PC-9 (cell line): ENCODE data around the gene ACY1. TPM values are rescaled to one million over a fixed set of nuclear protein-coding genes. Genes with fewer than 3 reads are reported as not detected.

Source experiments
- BruUV-seq: library from RNA; stranded (reverse); fragments of 400-500 nt; replicated peaks from 2 replicates; lab custom pipeline; 2021; lab: Mats Ljungman, UMichigan
- CTCF ChIA-PET: fragments of 300-600 bp; sonication (Branson Sonifier 250); formaldehyde crosslinking; loops from one replicate; lab custom pipeline; 2022; ENCODE audit warnings: antibody characterized with exemption; lab: Charles Lee
- POLR2A ChIA-PET: fragments of 300-600 bp; sonication (Branson Sonifier 250); formaldehyde crosslinking; loops from one replicate; lab custom pipeline; 2022; ENCODE audit warnings: antibody characterized with exemption; ENCODE audit not compliant: unreplicated experiment; lab: Charles Lee
- DNase-seq, 2 experiments: peaks; one replicate each; pipeline versions ENCODE4 v3.0.0 to v3.0.0-alpha.2; 2015 to 2022; ENCODE audit warnings: mixed read lengths in 1 of 2
- H2AFZ ChIP-seq: fragments of 200-600 bp; sonication (generic); 2 replicates; pipeline ENCODE4 v1.8.1; 2017; ENCODE audit warnings: antibody characterized with exemption
- H3F3A ChIP-seq: fragments of 200-600 bp; sonication (generic); 2 replicates; pipeline ENCODE4 v1.8.1; 2017; ENCODE audit warnings: antibody characterized with exemption, mild to moderate bottlenecking, low read depth; ENCODE audit not compliant: insufficient read depth
- H3K27ac ChIP-seq: fragments of 200-600 bp; sonication (generic); 2 replicates; pipeline ENCODE4 v1.6.1; 2016; ENCODE audit warnings: mixed run types
- H3K27me3 ChIP-seq: fragments of 200-600 bp; sonication (generic); 2 replicates; pipeline ENCODE4 v1.6.1; 2016; ENCODE audit warnings: low read depth, mixed run types; ENCODE audit not compliant: insufficient read depth
- H3K36me3 ChIP-seq: fragments of 200-600 bp; sonication (generic); 2 replicates; pipeline ENCODE4 v1.6.1; 2016; ENCODE audit warnings: low read depth, mixed run types
- H3K4me1 ChIP-seq: fragments of 200-600 bp; sonication (generic); replicated peaks from 2 replicates; pipeline ENCODE4 v1.6.1; 2016; ENCODE audit warnings: mixed run types; ENCODE audit not compliant: insufficient read depth
- H3K4me2 ChIP-seq: fragments of 200-600 bp; sonication (generic); 2 replicates; pipeline ENCODE4 v1.6.1; 2017; ENCODE audit warnings: mixed run types
- H3K4me3 ChIP-seq: fragments of 200-600 bp; sonication (generic); 2 replicates; pipeline ENCODE4 v1.6.1; 2016; ENCODE audit warnings: mixed run types
- H3K79me2 ChIP-seq: fragments of 200-600 bp; sonication (generic); 2 replicates; pipeline ENCODE4 v1.6.1; 2017; ENCODE audit warnings: low read depth, mixed run types
- H3K9me2 ChIP-seq: fragments of 200-600 bp; sonication (generic); 2 replicates; pipeline ENCODE4 v1.8.1; 2017; ENCODE audit warnings: mild to moderate bottlenecking; ENCODE audit not compliant: insufficient read depth
- H3K9me3 ChIP-seq: fragments of 200-600 bp; sonication (generic); 2 replicates; pipeline ENCODE4 v1.8.1; 2016; ENCODE audit warnings: low read depth; ENCODE audit not compliant: insufficient read depth
- H4K20me1 ChIP-seq: fragments of 200-600 bp; sonication (generic); 2 replicates; pipeline ENCODE4 v1.8.1; 2017; ENCODE audit not compliant: insufficient read depth
- EZH2 ChIP-seq: fragments of 200-600 bp; sonication (generic); IDR thresholded peaks from 2 replicates; pipeline ENCODE4 v1.8.0; 2017; ENCODE audit warnings: antibody characterized with exemption, low read depth
- intact Hi-C: fragments of 100-400 bp; cut with micrococcal nuclease; formaldehyde crosslinking; loops from one replicate; pipeline ENCODE4 v1.10.0; 2022; ENCODE audit not compliant: unreplicated experiment
- total RNA-seq: library from RNA; stranded (reverse); gene quantifications from 2 replicates; pipeline ENCODE4 v1.2.3, GENCODE V29; 2021
- TF ChIP-seq, protein P1 (sequence below): fragments of 200-600 bp; sonication (generic); conservative IDR thresholded peaks from 2 replicates; pipeline ENCODE4 v1.6.1; 2017; ENCODE audit warnings: mixed run types, antibody characterized with exemption, mild to moderate bottlenecking, moderate library complexity

Gene ACY1
- total RNA-seq, 1 experiment from 2014 or later, result 52.2 TPM

DNA sequence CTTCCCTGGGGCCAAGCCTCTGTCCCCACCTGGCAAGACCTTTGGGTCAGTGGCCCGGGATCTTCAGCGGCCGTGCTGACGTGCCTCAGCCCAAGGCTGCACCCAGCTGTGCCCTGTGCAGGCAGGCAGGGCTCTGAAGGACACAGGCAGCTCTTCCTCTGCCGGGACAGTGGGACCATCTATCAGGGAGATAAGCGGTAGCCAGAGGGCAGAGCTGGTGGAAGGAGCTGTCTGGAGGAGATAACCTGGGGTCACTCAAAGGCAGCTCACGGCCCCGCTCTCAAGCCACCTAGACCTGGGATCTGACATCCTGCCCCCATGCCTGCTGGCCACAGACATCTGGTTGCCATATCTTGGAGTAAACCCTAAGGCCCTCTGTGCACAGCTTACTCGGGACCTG, 45.7 kb downstream of the ACY1 start:
- intact Hi-C loops, result no loop called here
- DNase-seq, result no peak
- ChIA-PET POLR2A (no interaction called here), CTCF (interaction anchor here (0.5 kb wide), 1 partner anchor 225 kb away, joined by 5 read pairs; no protein-coding TSS in a partner anchor)
- no peaks in the 10 kb centered on the region for H3K9me3 ChIP-seq
- no peak overlapping the region for H3K4me3 ChIP-seq
- H3K4me1 ChIP-seq, result no peaks in the 10 kb centered on the region
- H3K27ac ChIP-seq, result no peak overlapping the region
- H4K20me1 ChIP-seq, result no peaks in the 10 kb centered on the region; the same call in 1 of the 2 replicates
- H3K79me2 ChIP-seq, result no peaks in the 10 kb centered on the region
- no peak overlapping the region for H3K4me2 ChIP-seq
- H3F3A ChIP-seq, result no peaks in the 10 kb centered on the region
- no peaks in the 10 kb centered on the region for H3K36me3 ChIP-seq
- no TSS peak for BruUV-seq
- H3K27me3 ChIP-seq, result no peaks in the 10 kb centered on the region
- no peak overlapping the region for H2AFZ ChIP-seq
- TF ChIP-seq, protein P1, sequence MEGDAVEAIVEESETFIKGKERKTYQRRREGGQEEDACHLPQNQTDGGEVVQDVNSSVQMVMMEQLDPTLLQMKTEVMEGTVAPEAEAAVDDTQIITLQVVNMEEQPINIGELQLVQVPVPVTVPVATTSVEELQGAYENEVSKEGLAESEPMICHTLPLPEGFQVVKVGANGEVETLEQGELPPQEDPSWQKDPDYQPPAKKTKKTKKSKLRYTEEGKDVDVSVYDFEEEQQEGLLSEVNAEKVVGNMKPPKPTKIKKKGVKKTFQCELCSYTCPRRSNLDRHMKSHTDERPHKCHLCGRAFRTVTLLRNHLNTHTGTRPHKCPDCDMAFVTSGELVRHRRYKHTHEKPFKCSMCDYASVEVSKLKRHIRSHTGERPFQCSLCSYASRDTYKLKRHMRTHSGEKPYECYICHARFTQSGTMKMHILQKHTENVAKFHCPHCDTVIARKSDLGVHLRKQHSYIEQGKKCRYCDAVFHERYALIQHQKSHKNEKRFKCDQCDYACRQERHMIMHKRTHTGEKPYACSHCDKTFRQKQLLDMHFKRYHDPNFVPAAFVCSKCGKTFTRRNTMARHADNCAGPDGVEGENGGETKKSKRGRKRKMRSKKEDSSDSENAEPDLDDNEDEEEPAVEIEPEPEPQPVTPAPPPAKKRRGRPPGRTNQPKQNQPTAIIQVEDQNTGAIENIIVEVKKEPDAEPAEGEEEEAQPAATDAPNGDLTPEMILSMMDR, result no peak
- no peak for TF ChIP-seq EZH2
- no peaks in the 10 kb centered on the region for H3K9me2 ChIP-seq

- Histone ChIP-seq H2AFZ (no peak overlapping the region), H4K20me1 (no peaks in the 10 kb centered on the region; the same call in 1 of the 2 replicates), H3K79me2 (no peaks in the 10 kb centered on the region), H3K27me3 (no peaks in the 10 kb centered on the region), H3K27ac (no peak overlapping the region), H3K4me1 (no peaks in the 10 kb centered on the region), H3K4me3 (no peak overlapping the region), H3K4me2 (no peak overlapping the region), H3K9me2 (no peaks in the 10 kb centered on the region), H3F3A (no peaks in the 10 kb centered on the region), H3K36me3 (no peaks in the 10 kb centered on the region), H3K9me3 (no peaks in the 10 kb centered on the region)
- CTCF ChIA-PET, result no interaction called here
- no TSS peak for BruUV-seq
- intact Hi-C loops, result no loop called here
- POLR2A ChIA-PET, result no interaction called here
- TF ChIP-seq EZH2, result no peak
- TF ChIP-seq, protein P1, result no peak
- no peak for DNase-seq
Measured at GRCh38 chr3:52029535-52029934, 46.2 kb downstream of the ACY1 start.

- no TSS peak for BruUV-seq
- intact Hi-C loops, result no loop called here
- Histone ChIP-seq H4K20me1 (no peaks in the 10 kb centered on the region; the same call in 1 of the 2 replicates), H3K4me2 (no peak overlapping the region), H3K9me2 (no peaks in the 10 kb centered on the region), H3K27ac (no peak overlapping the region), H3K27me3 (no peaks in the 10 kb centered on the region), H3K9me3 (no peaks in the 10 kb centered on the region), H3K4me1 (no peaks in the 10 kb centered on the region), H3F3A (no peaks in the 10 kb centered on the region), H2AFZ (no peak overlapping the region), H3K36me3 (no peaks in the 10 kb centered on the region), H3K4me3 (no peak overlapping the region), H3K79me2 (no peaks in the 10 kb centered on the region)
- no peak for DNase-seq
- POLR2A ChIA-PET, result no interaction called here
- CTCF ChIA-PET, result no interaction called here
- no peak for TF ChIP-seq EZH2
- TF ChIP-seq, protein P1, result no peak
Measured at GRCh38 chr3:52030714-52031310, 47.5 kb downstream of the ACY1 start.
